ENCODE measurements around the gene GM2A. TPM values are rescaled to one million over a fixed set of nuclear protein-coding genes. Genes with fewer than 3 reads are reported as not detected.
A peak's percentile ranks its signal among the peaks of the same experiment; 100 is the strongest.

Gene GM2A
- polyA plus RNA-seq, 3 donors: 22.2 to 57.9 (median 28.0) TPM

DNA sequence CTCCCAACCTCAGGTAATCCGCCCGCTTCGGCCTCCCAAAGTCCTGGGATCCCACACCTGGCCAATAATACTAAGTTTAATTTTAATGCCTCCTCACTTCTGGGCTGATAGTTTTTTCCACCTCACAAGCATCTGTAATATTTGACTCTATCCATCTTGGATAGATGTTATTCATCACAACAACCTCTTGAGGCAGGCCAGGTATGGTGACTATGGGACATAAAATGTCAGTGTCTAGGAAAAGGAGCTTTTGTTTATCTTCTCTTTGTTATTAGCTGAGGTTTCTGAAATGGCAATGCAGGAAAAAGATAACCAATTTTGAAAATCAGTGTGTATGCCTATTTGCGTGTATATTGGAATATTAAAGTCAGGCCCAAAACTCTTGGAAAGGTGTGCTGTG is 27.9 kb upstream of the GM2A start:
- no peak for DNase-seq
- Histone ChIP-seq H3K4me1 (ENCODE audit: control insufficient read depth in 1 of 2, insufficient read depth in 2 of 2, low read length in 2 of 2) (peaks cover 47 to 59% of the 10 kb centered on the region in 2 donors), H3K9ac (ENCODE audit: insufficient read depth, low read length, poor library complexity, severe bottlenecking) (no peak overlapping the region), H2AFZ (ENCODE audit: insufficient read depth, low read depth, low read length, poor library complexity, severe bottlenecking) (no peak overlapping the region), H3K79me2 (ENCODE audit: insufficient read depth, low read length) (peaks cover 46% of the 10 kb centered on the region), H3K36me3 (replicated peaks in 1 of 2; ENCODE audit: control insufficient read depth in 1 of 2, insufficient read depth in 2 of 2, low read length in 2 of 2) (peaks cover 0 to 16% of the 10 kb centered on the region in 2 donors), H3K4me2 (replicated peaks; ENCODE audit: extremely low read depth, low read length, poor library complexity, severe bottlenecking) (no peak overlapping the region), H3K4me3 (replicated peaks in 1 of 3; ENCODE audit: low read depth in 2 of 3, low read length in 3 of 3) (no peak overlapping the region), H4K20me1 (ENCODE audit: insufficient read depth, low read length) (no peaks in the 10 kb centered on the region), H3K9me3 (replicated peaks in 1 of 2; ENCODE audit: control insufficient read depth in 1 of 2, insufficient read depth in 1 of 2, low read length in 2 of 2) (no peaks in the 10 kb centered on the region), H3K27me3 (ENCODE audit: control insufficient read depth in 2 of 2, insufficient read depth in 2 of 2, low read length in 2 of 2) (no peaks in the 10 kb centered on the region), H3K27ac (ENCODE audit: low read depth in 1 of 2, low read length in 2 of 2) (no peak overlapping the region)
- Mint-ChIP-seq H3K27ac (peak overlapping the region in 4 of 7 donors; percentile 33 to 79 (median 62)), H3K4me3 (no peak overlapping the region), H3K36me3 (peaks cover 18 to 24% of the 10 kb centered on the region in 2 donors), H3K27me3 (ENCODE audit: low read depth in 3 of 3) (peaks cover 0 to 5% (median 0%) of the 10 kb centered on the region in 3 donors), H3K4me1 (peaks cover 51% of the 10 kb centered on the region), H3K9me3 (peaks cover 0 to 2% (median 0%) of the 10 kb centered on the region in 7 donors)
- 100% methylated on average over 4 of the region's 4 CpGs for WGBS (ENCODE audit: insufficient coverage)
- intact Hi-C loops (cut with micrococcal nuclease): no loop called here
- TF ChIP-seq, protein P1, sequence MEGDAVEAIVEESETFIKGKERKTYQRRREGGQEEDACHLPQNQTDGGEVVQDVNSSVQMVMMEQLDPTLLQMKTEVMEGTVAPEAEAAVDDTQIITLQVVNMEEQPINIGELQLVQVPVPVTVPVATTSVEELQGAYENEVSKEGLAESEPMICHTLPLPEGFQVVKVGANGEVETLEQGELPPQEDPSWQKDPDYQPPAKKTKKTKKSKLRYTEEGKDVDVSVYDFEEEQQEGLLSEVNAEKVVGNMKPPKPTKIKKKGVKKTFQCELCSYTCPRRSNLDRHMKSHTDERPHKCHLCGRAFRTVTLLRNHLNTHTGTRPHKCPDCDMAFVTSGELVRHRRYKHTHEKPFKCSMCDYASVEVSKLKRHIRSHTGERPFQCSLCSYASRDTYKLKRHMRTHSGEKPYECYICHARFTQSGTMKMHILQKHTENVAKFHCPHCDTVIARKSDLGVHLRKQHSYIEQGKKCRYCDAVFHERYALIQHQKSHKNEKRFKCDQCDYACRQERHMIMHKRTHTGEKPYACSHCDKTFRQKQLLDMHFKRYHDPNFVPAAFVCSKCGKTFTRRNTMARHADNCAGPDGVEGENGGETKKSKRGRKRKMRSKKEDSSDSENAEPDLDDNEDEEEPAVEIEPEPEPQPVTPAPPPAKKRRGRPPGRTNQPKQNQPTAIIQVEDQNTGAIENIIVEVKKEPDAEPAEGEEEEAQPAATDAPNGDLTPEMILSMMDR (IDR thresholded peaks at IDR 0.05): no peak

DNA sequence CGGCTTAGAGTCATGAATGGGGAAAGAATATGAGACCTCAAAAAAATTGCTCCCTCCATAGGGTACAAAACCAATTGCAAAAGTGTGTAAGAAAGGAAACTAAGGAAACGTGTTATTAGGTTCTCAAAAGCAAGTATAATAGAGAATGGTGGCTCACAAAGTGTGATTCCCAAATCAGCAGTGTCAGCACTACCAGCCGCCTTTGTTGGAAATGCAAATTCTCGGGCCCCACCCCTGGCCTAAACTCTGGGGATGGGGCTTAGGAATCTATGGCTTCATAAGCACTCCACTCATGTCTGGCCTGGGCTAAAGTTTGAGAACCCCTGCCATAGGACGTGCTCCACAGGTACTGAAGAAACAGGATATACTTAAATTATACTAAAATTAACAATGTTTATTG is 27.5 kb upstream of the GM2A start:
- no peak overlapping the region for H2AFZ ChIP-seq (ENCODE audit: insufficient read depth, low read depth, low read length, poor library complexity, severe bottlenecking)
- Mint-ChIP-seq H3K4me3 (no peak overlapping the region), H3K9me3 (peaks cover 0 to 2% (median 0%) of the 10 kb centered on the region in 7 donors), H3K27ac (no peak overlapping the region), H3K4me1 (peaks cover 47% of the 10 kb centered on the region), H3K36me3 (peaks cover 14 to 21% of the 10 kb centered on the region in 2 donors), H3K27me3 (ENCODE audit: low read depth in 3 of 3) (peaks cover 0 to 5% (median 0%) of the 10 kb centered on the region in 3 donors)
- H3K4me2 ChIP-seq (replicated peaks; ENCODE audit: extremely low read depth, low read length, poor library complexity, severe bottlenecking): no peak overlapping the region
- no peak overlapping the region for H3K4me3 ChIP-seq (replicated peaks in 1 of 3; ENCODE audit: low read depth in 2 of 3, low read length in 3 of 3)
- H3K4me1 ChIP-seq (ENCODE audit: control insufficient read depth in 1 of 2, insufficient read depth in 2 of 2, low read length in 2 of 2): peaks cover 43 to 55% of the 10 kb centered on the region in 2 donors
- no peaks in the 10 kb centered on the region for H4K20me1 ChIP-seq (ENCODE audit: insufficient read depth, low read length)
- H3K9me3 ChIP-seq (replicated peaks in 1 of 2; ENCODE audit: control insufficient read depth in 1 of 2, insufficient read depth in 1 of 2, low read length in 2 of 2): no peaks in the 10 kb centered on the region
- TF ChIP-seq, protein P1 (IDR thresholded peaks at IDR 0.05): no peak
- H3K27me3 ChIP-seq (ENCODE audit: control insufficient read depth in 2 of 2, insufficient read depth in 2 of 2, low read length in 2 of 2): no peaks in the 10 kb centered on the region
- intact Hi-C loops (cut with micrococcal nuclease): no loop called here
- no CpG with 5 or more reads among the region's 5 CpGs for WGBS (ENCODE audit: insufficient coverage)
- H3K79me2 ChIP-seq (ENCODE audit: insufficient read depth, low read length): peaks cover 42% of the 10 kb centered on the region
- no peak overlapping the region for H3K27ac ChIP-seq (ENCODE audit: low read depth in 1 of 2, low read length in 2 of 2)
- no peak for DNase-seq
- no peak overlapping the region for H3K9ac ChIP-seq (ENCODE audit: insufficient read depth, low read length, poor library complexity, severe bottlenecking)
- H3K36me3 ChIP-seq (replicated peaks in 1 of 2; ENCODE audit: control insufficient read depth in 1 of 2, insufficient read depth in 2 of 2, low read length in 2 of 2): peaks cover 0 to 12% of the 10 kb centered on the region in 2 donors
